Right cardiac atrium (tissue), 5 donors: ENCODE data around the gene SSPN. TPM values are rescaled to one million over a fixed set of nuclear protein-coding genes. Genes with fewer than 3 reads are reported as not detected.
A peak's percentile ranks its signal among the peaks of the same experiment; 100 is the strongest.

Source experiments
- ATAC-seq, 2 donors: fragments of 200-7000 bp; cut with Tn5 transposase; one replicate each; pipeline versions ENCODE4 v1.8.0 to v1.9.1; 2020; ENCODE audit warnings: moderate library complexity in 2 of 2, mild to moderate bottlenecking in 1 of 2
- DNase-seq, 3 donors: peaks; one replicate each; pipeline ENCODE4 v3.0.0-alpha.2; 2020
- H3K27ac ChIP-seq: one replicate; pipeline ENCODE4 v1.5.1; 2013; ENCODE audit warnings: mild to moderate bottlenecking, low read length, control low read depth, moderate library complexity
- H3K27me3 ChIP-seq: one replicate; pipeline ENCODE4 v1.6.1; 2013; ENCODE audit not compliant: control insufficient read depth, insufficient read depth
- H3K4me1 ChIP-seq: one replicate; pipeline ENCODE4 v1.6.1; 2013; ENCODE audit warnings: low read length; ENCODE audit not compliant: control insufficient read depth, insufficient read depth
- H3K4me3 ChIP-seq: one replicate; pipeline ENCODE4 v1.5.1; 2013; ENCODE audit warnings: low read length, control low read depth
- H3K9me3 ChIP-seq: one replicate; pipeline ENCODE4 v1.6.1; 2013; ENCODE audit warnings: low read length; ENCODE audit not compliant: control insufficient read depth
- WGBS: extraction: QIAGEN DNeasy Blood & Tissue Kit; methylation state at CpG from one replicate; pipeline ENCODE4 v1.1.7; 2013; 5-methylcytosine and 5-hydroxymethylcytosine counted together
- intact Hi-C, 4 donors: fragments of 100-400 bp; cut with DNase I; formaldehyde crosslinking; loops; one replicate each; pipeline versions ENCODE4 v1.11.0 to v1.14.0; 2022 to 2023
- polyA plus RNA-seq: library from polyadenylated mRNA; stranded (reverse); fragments of 200-250 nt; gene quantifications from one replicate; pipeline ENCODE4 v1.2.3, GENCODE V29; 2013
- total RNA-seq, 4 donors: library from RNA; stranded (reverse); fragmentation: NEBNext Ultra II Directional; extraction: Animal tissue kit (Norgen Biotek cat#: 25700); gene quantifications; one replicate each; pipeline ENCODE4 v1.2.1, GENCODE V29; 2021
- donor health status: healthy with polysubstance abuse.
- donor health status: DM: no; HTN: yes; CAD: no.
- donor health status: DM: no; HTN: no; CAD: no.
- donor health status: DM: no; HTN: yes; CAD: no; lungs with severe emphysema.
- donor health status: DM: yes; HTN: yes; CAD: no.

Gene SSPN
- total and polyA plus RNA-seq, 5 donors: 21.5 to 109 (median 88.5) TPM

DNA sequence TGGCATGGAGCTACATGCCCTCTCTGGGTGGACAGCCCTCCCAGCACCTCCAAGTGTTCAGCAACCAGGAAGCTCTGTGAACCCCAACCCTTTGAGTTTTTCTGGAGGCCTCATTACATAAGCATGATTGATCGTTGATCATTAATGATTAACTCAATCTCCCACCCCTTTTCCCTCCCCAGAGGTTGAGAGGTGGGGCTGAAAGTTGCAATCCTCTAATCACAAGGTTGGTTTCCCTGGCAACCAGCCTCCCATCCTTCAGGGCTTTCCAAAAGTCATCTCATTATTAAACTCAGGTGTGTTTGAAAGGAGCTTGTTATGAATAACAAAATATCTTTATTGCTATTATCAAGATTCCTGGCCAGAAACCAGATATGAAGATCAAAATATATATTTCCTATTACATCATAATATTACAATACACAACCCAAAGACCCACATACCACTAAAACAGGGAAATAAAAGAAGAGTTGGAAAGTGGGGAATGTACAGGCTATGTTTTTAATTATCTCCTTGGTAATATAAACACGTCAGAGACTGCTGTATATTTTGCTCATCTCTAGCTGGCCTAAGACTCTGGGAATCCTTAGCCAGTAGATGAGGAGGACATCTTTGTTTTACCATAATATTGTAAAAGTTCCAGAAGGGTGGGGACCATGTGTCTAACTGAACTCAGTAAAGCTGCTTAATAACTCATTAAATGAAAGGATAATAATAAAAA is 73.6 kb downstream of the SSPN start:
- Histone ChIP-seq H3K4me3 (no peak overlapping the region), H3K4me1 (peaks cover 8% of the 10 kb centered on the region), H3K27me3 (no peaks in the 10 kb centered on the region), H3K27ac (no peak overlapping the region), H3K9me3 (no peaks in the 10 kb centered on the region)
- DNase-seq (no peak), ATAC-seq (no peak)
- WGBS: 75% methylated on average over 2 of the region's 2 CpGs
- intact Hi-C loops: no loop called here

DNA sequence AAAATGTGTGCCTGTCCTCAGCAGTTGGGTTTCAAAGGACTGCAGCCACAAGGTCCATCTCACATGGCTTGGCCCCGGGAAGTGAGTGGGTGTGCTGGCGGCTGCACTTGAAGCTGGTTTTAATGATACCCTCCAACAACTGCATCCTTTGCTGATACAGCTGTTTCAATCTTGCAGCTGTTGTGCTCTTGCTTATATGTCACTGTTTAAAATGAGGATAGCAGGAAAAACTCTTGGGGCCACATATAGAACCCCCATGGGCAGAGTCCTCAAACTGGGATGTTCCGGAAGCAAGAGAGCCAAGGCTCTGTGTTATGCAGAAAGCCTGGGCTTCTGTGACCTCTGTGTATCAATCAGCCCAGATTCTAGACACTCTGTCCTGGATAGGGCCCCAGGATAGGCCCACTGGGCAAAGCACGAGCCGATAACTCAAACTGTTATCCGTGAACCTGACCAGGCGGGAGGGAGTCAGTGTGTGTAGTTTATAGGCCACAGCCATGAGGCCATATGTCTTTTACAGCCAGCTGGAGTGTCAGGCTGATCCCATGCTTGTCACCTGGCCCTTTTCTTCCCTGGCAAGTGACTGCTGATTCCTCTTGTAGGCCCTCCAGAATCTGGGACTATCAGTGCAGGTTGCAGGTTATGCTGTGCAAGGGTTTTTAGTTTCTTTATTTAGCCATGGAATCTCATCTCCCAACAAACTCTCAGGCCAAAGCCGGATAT is 74.3 kb downstream of the SSPN start:
- WGBS: 59% methylated on average over 8 of the region's 8 CpGs
- Histone ChIP-seq H3K27me3 (no peaks in the 10 kb centered on the region), H3K27ac (peak overlapping the region; percentile 50), H3K9me3 (no peaks in the 10 kb centered on the region), H3K4me1 (peaks cover 12% of the 10 kb centered on the region), H3K4me3 (no peak overlapping the region)
- ATAC-seq: peak in 1 of 2 donors; percentile 15
- intact Hi-C loops: loop anchor here in 1 of 4 donors (10.0 kb wide), 1 partner anchor 145 kb away; the partner anchor contains the start of gene BHLHE41
- DNase-seq: no peak

DNA sequence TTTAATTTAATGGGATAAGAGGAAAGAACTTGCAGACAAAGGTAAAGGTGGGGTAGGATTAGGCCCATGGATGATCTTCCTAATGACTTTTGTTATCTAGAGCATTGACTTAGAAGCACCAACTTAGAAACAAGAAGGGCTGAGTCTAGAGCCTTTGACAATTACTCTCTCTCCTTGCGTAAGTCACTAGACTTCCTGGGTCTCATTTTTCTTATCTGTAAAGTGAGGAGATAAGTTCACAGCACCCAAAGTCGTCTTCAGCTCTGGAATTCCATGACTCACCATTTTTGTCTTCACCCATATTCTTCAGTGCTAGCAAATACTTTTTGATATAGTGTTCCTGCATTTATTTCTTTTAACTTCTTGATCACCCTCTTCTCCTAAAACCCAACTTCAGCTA is 75.7 kb downstream of the SSPN start:
- no peak overlapping the region for H3K27ac ChIP-seq
- H3K9me3 ChIP-seq: no peaks in the 10 kb centered on the region
- intact Hi-C loops: loop anchor here in 1 of 4 donors (10.0 kb wide), 1 partner anchor 146 kb away; the partner anchor contains the start of gene BHLHE41
- H3K27me3 ChIP-seq: no peaks in the 10 kb centered on the region
- no peak for DNase-seq
- no peak overlapping the region for H3K4me3 ChIP-seq
- WGBS: 65% methylated on average over 2 of the region's 2 CpGs
- peaks cover 12% of the 10 kb centered on the region for H3K4me1 ChIP-seq
- ATAC-seq: no peak

DNA sequence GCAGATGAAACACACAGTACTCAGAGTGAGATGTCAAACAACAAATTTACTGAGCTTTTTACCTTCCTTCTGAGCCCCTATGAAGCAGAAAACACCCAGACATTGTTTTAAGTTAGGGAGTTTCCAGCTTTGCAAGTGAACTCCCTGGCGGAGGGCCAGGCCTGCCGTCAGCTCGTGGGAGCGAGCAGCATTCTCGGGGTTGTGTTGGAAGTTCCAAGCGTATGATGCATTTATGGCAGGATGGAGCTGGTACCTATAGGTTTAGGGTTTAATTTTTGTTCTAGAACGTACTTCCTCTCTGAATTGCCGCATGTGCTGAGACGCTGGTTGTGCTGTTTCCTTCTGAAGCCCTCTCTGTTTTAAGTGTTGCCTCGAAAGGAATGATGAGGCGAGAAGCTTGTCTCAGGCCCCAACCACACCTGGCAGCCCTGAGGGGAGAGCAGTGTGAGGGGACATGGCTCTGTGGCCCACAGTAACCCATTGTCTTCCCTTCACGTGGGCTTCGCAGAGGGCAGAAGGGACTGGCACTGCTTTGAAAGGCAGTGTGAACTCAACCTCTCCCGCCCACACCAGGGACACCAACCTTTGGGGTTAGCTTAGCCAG is 76.6 kb downstream of the SSPN start:
- ATAC-seq (peak in 1 of 2 donors; percentile 44), DNase-seq (peak; percentile 89 to 96 (median 93))
- H3K4me3 ChIP-seq: no peak overlapping the region
- H3K27ac ChIP-seq: no peak overlapping the region
- H3K9me3 ChIP-seq: no peaks in the 10 kb centered on the region
- intact Hi-C loops: loop anchor here in 1 of 4 donors (10.0 kb wide), 1 partner anchor 147 kb away; the partner anchor contains the start of gene BHLHE41
- H3K27me3 ChIP-seq: no peaks in the 10 kb centered on the region
- WGBS: 46% methylated on average over 14 of the region's 14 CpGs
- H3K4me1 ChIP-seq: peaks cover 12% of the 10 kb centered on the region

DNA sequence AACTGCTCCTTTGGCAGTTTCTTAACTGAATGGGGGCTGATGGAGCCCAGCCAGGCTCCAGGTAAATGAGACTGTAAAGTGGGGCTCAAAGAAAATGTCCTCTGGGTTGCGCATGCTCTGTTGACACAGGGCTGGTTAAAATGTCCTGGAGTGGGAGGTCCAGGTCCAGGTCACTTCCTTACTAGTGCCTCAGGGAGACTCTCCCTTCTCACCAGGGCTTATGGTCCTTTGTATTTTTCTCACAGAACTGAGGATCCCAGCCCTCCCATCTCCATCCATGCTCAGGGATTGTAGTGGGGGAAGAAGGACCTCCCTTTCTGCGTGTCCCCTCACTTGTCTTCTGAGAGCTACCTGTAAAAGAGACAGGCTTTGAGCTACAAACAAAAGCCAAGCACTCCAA is 77.5 kb downstream of the SSPN start:
- intact Hi-C loops: loop anchor here in 1 of 4 donors (10.0 kb wide), 1 partner anchor 148 kb away; the partner anchor contains the start of gene BHLHE41
- WGBS: 97% methylated on average over 2 of the region's 2 CpGs

DNA sequence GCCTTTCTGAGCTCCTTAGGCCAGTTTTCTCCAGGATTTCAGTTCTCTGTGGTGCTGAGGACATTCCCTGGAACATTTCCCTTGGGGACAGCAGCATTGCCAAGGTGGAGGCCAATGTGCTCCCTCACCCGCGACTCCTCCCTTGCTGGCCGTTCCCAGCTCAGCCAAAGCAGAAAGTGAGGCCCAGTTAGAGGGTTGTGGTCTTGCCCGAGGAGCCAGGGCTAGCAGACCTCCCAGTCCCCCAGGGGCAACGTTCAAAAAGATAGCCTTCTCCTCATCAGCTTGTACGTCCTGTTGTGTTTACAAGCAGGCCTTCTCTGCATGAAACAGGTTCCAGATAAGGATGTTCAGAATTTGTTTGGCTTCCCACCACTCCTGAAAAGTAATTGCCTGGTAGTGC is 78.4 kb downstream of the SSPN start:
- Histone ChIP-seq H3K4me1 (peaks cover 12% of the 10 kb centered on the region), H3K27ac (no peak overlapping the region), H3K27me3 (no peaks in the 10 kb centered on the region), H3K9me3 (no peaks in the 10 kb centered on the region), H3K4me3 (no peak overlapping the region)
- WGBS: 43% methylated on average over 6 of the region's 6 CpGs
- intact Hi-C loops: loop anchor here in 1 of 4 donors (10.0 kb wide), 1 partner anchor 149 kb away; the partner anchor contains the start of gene BHLHE41
- peak in 1 of 2 donors; percentile 27 for ATAC-seq
- peak; percentile 46 to 80 (median 65) for DNase-seq

More for the DNA sequence above, 77.5 kb downstream of the SSPN start:
- H3K27ac ChIP-seq: no peak overlapping the region
- peaks cover 12% of the 10 kb centered on the region for H3K4me1 ChIP-seq
- H3K27me3 ChIP-seq: no peaks in the 10 kb centered on the region
- ATAC-seq (no peak), DNase-seq (no peak)
- H3K9me3 ChIP-seq: no peaks in the 10 kb centered on the region
- H3K4me3 ChIP-seq: no peak overlapping the region

DNA sequence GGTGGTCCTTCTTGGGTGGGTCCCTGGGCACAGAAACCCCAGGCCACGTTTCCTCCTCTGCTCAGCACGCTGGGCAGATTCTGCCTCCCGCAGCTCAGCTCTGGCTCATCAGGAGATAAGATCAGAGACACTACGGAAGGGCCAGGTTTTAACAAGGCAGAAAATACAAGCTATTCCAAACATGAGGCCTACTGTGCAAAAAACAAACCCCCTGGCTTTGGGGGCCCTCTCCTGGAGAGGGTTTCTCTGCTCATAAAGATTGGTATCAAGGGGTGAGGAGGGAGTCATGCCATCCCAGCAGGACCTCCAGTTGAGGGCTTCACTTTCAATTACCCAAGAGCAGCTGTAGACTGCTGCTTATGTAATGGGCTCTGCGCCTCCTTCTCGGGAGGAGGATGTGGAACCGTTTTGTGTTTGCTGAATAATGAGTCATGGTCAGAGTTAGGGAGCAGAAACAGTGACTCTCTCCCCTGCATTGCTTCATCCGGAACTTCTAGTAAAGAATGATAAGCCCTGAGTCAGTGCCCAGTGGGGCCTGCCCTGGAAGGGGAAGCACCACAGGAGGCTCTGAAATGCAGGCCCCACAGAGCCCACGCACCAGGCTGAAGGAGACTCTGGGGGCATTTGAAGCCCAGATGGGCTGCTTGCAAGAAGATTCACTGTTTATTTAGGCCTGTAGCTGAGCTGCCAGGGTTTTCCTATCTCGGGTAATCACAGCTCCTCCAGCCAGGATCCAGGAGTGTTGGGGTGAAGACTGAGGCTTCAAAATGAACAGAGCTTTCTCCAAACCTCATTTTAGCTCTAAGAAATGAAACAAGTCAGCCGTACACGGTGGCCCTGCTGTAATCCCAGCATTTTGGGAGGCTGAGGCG is 79.3 kb downstream of the SSPN start:
- no peaks in the 10 kb centered on the region for H3K9me3 ChIP-seq
- H3K4me1 ChIP-seq: peaks cover 12% of the 10 kb centered on the region
- intact Hi-C loops: loop anchor here in 1 of 4 donors (10.0 kb wide), 1 partner anchor 150 kb away; the partner anchor contains the start of gene BHLHE41
- no peaks in the 10 kb centered on the region for H3K27me3 ChIP-seq
- DNase-seq: peak; percentile 89 to 92 (median 91)
- 29% methylated on average over 13 of the region's 13 CpGs for WGBS
- ATAC-seq: peak; percentile 97 to 98
- H3K27ac ChIP-seq: peak overlapping the region; percentile 83
- H3K4me3 ChIP-seq: no peak overlapping the region

DNA sequence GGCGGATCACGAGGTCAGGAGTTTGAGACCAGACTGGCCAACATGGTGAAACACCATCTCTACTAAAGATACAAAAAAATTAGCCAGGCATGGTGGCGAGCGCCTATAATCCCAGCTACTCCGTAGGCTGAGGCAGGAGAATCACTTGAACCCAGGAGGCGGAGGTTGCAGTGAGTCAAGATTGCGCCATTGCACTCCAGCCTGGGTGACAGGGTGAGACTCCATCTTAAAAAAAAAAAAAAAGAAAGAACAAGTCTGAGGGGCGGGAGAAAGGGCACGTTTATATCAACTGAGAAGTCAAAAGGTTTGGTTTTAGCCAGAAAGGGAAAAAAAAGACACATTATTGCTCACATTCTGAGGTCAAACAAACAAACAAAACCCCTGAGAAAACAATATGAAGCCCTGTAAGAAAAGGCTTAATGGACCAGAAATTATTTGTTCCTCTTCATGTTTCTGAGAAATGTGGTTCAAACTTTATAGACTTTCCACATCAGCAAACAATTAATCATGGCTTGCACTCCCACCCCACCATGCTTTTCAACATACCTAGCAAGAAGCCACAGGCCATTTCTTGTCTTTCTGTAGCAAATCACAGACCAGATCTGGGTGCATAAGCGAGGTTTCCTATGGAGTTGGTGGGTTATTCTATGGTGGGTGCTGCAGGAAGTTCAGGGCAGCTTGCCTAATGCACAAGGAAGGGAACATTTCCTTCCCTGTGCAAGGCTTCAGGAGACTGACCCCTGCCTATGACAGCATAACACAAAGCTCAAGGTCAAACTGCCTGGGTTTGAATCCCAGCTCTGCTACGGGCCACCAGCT is 80.1 kb downstream of the SSPN start:
- H3K4me1 ChIP-seq: peaks cover 12% of the 10 kb centered on the region
- intact Hi-C loops: loop anchor here in 1 of 4 donors (10.0 kb wide), 1 partner anchor 151 kb away; the partner anchor contains the start of gene BHLHE41
- no peak for DNase-seq
- WGBS: 86% methylated on average over 11 of the region's 11 CpGs
- no peak overlapping the region for H3K4me3 ChIP-seq
- no peaks in the 10 kb centered on the region for H3K9me3 ChIP-seq
- no peaks in the 10 kb centered on the region for H3K27me3 ChIP-seq
- H3K27ac ChIP-seq: peak overlapping the region; percentile 83
- no peak for ATAC-seq

DNA sequence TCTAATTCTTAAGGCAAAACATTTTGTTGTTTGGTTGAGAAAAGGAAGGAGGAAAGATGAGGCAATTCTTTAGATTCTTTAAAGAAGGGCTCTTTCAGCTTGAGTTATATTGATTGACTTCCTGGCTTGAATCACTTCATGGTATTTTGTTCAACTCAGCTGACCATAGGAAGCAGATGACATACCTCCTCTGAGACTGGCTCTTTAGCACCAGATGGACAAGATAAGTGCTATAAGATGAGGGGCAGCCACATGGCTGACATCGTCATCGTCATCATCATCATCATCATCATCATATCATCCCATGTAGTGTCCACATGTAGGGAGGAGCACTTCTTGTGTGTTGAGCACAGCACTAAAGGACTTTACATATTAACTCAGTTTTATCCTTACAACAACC is 81.3 kb downstream of the SSPN start:
- intact Hi-C loops: loop anchor here in 1 of 4 donors (10.0 kb wide), 1 partner anchor 152 kb away; the partner anchor contains the start of gene BHLHE41
- no peak overlapping the region for H3K27ac ChIP-seq
- no peak overlapping the region for H3K4me3 ChIP-seq
- DNase-seq: no peak
- H3K27me3 ChIP-seq: no peaks in the 10 kb centered on the region
- H3K4me1 ChIP-seq: peaks cover 12% of the 10 kb centered on the region
- 94% methylated on average over 2 of the region's 2 CpGs for WGBS
- H3K9me3 ChIP-seq: no peaks in the 10 kb centered on the region
- no peak for ATAC-seq
